Thoracic aorta (tissue), 2 donors: ENCODE results near the gene VWA5B1. TPM values are rescaled to one million over a fixed set of nuclear protein-coding genes. Genes with fewer than 3 reads are reported as not detected.

Experiments
- ATAC-seq: fragments of 150-250 bp; one replicate; pipeline ENCODE4 v1.8.0; 2017; ENCODE audit warnings: low read depth; ENCODE audit not compliant: insufficient number of reproducible peaks, low FRiP score
- DNase-seq: peaks from one replicate; pipeline ENCODE4 v3.0.0-alpha.2; 2020; ENCODE audit warnings: low spot score
- H3K27ac ChIP-seq, 2 donors: fragments of 200-600 bp; sonication (generic); 1 replicate in 1 of 2; 2 replicates in 1 of 2; pipeline ENCODE4 v1.5.1; 2016; ENCODE audit warnings: mild to moderate bottlenecking in 2 of 2, moderate library complexity in 2 of 2
- H3K27me3 ChIP-seq: fragments of 200-600 bp; sonication (generic); replicated peaks from 2 replicates; pipeline ENCODE4 v1.6.0; 2016; ENCODE audit warnings: mild to moderate bottlenecking; ENCODE audit not compliant: insufficient read depth
- H3K36me3 ChIP-seq: fragments of 200-600 bp; sonication (generic); one replicate; pipeline ENCODE4 v1.5.1; 2016
- H3K4me1 ChIP-seq, 2 donors: fragments of 200-600 bp; sonication (generic); 1 replicate in 1 of 2; 2 replicates in 1 of 2; pipeline versions ENCODE4 v1.5.1 to v1.6.0; 2016; ENCODE audit warnings: low read depth in 2 of 2, mild to moderate bottlenecking in 1 of 2; ENCODE audit not compliant: control insufficient read depth in 1 of 2
- H3K4me3 ChIP-seq: fragments of 200-600 bp; sonication (generic); 2 replicates; pipeline ENCODE4 v1.5.1; 2016; ENCODE audit warnings: mild to moderate bottlenecking
- H3K9me3 ChIP-seq: fragments of 200-600 bp; sonication (generic); 2 replicates; pipeline ENCODE4 v1.5.1; 2016
- total RNA-seq, 2 donors: library from RNA; depleted of rRNA; stranded (reverse); fragments of >200 nt; gene quantifications; one replicate each; pipeline versions ENCODE4 v1.1.0 to v1.2.3, GENCODE V29; 2016
- TF ChIP-seq, protein P1 (sequence below): fragments of 200-600 bp; sonication (generic); IDR thresholded peaks from one replicate; pipeline ENCODE4 v1.5.1; 2019; ENCODE audit warnings: antibody characterized with exemption

The VWA5B1 gene
- total RNA-seq, 2 donors from 2014 or later = not detected

DNA sequence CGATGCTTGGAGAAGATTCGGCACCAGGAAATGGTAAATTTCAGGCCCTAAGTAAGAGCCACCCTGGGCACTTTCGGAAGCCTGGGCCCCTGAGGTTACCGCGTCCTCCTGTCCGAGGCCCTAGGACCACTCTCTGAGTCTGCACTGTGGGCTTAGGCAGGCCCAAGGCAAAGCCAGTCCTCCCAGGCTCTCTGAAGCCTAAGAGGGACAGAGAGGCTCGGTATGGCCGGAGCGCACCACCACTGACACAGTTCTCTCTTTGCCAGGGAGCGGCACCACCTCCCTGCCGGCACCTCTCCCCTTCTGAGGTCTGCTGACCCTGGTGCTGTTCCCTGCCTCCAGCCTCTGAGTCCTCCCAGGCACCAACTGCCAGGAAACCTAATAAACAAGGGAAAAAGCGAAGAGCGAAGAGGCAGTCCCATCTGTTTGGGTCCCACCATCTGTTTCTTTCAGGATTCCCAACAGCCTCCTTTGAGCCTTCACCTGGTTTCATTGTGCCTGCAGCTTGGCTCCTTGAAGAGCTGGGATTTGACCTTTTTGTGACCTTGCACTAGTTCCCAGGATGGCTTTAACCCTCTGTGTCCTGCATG lies 57.7 kb downstream of the VWA5B1 start:
- Histone ChIP-seq H3K27me3 (peaks cover 4% of the 10 kb centered on the region), H3K4me3 (no peak overlapping the region), H3K36me3 (no peaks in the 10 kb centered on the region), H3K27ac (no peak overlapping the region), H3K9me3 (no peaks in the 10 kb centered on the region), H3K4me1 (no peaks in the 10 kb centered on the region)
- DNase-seq (no peak), ATAC-seq (no peak)
- TF ChIP-seq, protein P1, sequence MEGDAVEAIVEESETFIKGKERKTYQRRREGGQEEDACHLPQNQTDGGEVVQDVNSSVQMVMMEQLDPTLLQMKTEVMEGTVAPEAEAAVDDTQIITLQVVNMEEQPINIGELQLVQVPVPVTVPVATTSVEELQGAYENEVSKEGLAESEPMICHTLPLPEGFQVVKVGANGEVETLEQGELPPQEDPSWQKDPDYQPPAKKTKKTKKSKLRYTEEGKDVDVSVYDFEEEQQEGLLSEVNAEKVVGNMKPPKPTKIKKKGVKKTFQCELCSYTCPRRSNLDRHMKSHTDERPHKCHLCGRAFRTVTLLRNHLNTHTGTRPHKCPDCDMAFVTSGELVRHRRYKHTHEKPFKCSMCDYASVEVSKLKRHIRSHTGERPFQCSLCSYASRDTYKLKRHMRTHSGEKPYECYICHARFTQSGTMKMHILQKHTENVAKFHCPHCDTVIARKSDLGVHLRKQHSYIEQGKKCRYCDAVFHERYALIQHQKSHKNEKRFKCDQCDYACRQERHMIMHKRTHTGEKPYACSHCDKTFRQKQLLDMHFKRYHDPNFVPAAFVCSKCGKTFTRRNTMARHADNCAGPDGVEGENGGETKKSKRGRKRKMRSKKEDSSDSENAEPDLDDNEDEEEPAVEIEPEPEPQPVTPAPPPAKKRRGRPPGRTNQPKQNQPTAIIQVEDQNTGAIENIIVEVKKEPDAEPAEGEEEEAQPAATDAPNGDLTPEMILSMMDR = no peak

DNA sequence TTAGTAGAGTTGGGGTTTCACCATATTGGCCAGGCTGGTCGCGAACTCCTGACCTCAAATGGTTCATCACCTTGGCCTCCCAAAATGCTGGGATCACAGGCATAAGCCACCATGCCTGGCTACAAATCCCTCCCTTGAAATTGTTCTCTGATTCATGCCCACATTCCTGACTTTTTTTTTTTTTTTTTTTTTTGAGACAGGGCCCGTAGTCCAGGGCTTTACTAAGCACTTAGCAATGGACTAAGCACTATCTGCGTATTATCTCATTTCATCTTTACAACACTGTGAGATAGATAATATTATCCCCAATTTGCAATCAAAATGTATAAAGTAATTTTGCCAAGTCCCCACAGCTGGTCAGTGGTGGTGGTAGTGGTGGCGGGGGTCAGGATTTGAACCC lies 58.9 kb downstream of the VWA5B1 start:
- Histone ChIP-seq H3K36me3 (no peaks in the 10 kb centered on the region), H3K9me3 (no peaks in the 10 kb centered on the region), H3K27ac (no peak overlapping the region), H3K4me1 (no peaks in the 10 kb centered on the region), H3K27me3 (no peaks in the 10 kb centered on the region), H3K4me3 (no peak overlapping the region)
- DNase-seq = no peak
- no peak for ATAC-seq
- TF ChIP-seq, protein P1 = no peak

DNA sequence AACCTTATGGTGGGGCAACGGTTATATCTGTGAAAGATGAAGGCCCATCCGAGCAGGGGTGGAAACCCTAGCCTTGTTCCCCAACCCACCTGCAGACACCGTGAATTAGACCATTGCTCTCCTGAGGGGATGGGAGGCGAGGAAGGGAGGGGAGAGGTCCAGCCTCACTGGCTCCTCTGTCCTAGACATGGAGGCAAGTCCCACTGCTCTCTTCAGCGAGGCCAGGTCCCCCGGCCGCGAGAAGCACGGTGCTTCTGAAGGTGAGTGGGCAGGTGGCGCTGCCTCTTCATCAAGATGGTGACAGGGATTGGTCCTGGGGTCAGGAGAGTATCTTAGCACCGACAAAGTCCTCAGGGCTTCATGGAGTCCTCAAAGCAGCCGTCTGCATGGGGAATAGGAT lies 59.3 kb downstream of the VWA5B1 start:
- no peaks in the 10 kb centered on the region for H3K9me3 ChIP-seq
- TF ChIP-seq, protein P1 = no peak
- DNase-seq (no peak), ATAC-seq (no peak)
- no peak overlapping the region for H3K4me3 ChIP-seq
- no peaks in the 10 kb centered on the region for H3K27me3 ChIP-seq
- no peaks in the 10 kb centered on the region for H3K4me1 ChIP-seq
- no peaks in the 10 kb centered on the region for H3K36me3 ChIP-seq
- H3K27ac ChIP-seq = no peak overlapping the region

DNA sequence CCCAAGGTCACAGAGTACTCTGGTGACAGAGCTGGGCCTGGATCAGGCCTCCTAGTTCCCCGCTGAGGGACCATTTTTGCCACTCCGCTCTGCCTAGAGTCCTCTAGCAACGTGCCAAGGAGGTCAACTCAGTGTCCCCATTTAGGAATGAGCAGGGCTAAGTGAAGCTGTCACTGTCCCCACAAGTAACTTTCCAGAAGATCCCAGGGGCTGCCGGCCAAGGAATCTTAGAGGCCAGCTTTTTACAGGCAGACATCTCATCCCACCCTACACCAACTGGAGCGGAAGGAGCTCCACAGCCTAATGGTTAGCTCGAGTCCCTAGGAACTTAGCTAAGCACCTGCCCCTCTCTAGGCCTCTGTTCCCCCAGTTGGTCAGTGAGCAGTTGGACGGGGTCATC lies 59.7 kb downstream of the VWA5B1 start:
- no peak for DNase-seq
- ATAC-seq = no peak
- no peaks in the 10 kb centered on the region for H3K4me1 ChIP-seq
- H3K36me3 ChIP-seq = no peaks in the 10 kb centered on the region
- no peaks in the 10 kb centered on the region for H3K9me3 ChIP-seq
- TF ChIP-seq, protein P1 = no peak
- H3K27ac ChIP-seq = no peak overlapping the region
- H3K4me3 ChIP-seq = no peak overlapping the region
- no peaks in the 10 kb centered on the region for H3K27me3 ChIP-seq

DNA sequence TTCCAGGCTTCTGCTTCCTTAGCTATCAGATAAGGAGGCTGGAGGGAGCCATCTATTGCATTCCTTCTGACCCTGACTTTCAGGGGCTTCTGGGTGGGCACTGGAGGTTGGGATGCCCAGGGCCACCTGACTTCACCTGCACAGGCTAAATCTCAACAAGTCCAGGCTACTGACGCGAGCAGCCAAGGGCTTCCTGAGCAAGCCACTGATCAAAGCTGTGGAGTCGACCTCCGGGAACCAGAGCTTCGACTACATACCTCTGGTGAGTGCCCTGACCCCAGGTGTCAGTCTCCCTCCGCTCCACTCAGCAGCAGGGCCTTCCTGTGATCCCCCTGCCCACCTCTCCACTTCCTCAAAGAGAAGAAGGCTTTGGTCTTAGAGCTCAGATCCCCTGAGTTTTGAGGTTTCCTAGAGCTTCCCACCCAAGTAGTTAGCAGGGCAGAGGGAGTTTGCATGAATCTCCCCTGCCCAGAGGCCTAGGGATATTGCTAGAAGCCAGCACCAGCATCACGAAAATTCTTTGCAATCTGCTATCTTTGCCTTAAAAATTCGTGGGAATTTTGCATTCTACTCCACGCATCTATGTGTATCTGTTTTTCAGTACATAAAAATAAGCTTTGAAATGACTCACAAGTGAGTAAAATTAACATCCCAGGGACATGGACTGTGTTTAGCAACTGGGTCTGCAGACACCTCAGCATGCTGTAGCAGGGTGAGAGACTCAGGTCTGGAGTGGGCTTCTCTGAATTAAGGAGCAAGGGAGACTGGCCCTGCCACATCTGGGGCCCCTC lies 61.4 kb downstream of the VWA5B1 start:
- Histone ChIP-seq H3K27me3 (no peaks in the 10 kb centered on the region), H3K27ac (no peak overlapping the region), H3K36me3 (no peaks in the 10 kb centered on the region), H3K4me3 (no peak overlapping the region), H3K9me3 (no peaks in the 10 kb centered on the region), H3K4me1 (no peaks in the 10 kb centered on the region)
- ATAC-seq (no peak), DNase-seq (no peak)
- TF ChIP-seq, protein P1 = no peak
